OCI-LY7 (cell line): ENCODE data around the gene ABL2.

Experiments
- CTCF ChIP-seq: fragments of 200-600 bp; sonication (generic); conservative IDR thresholded peaks from 2 replicates; pipeline ENCODE4 v1.5.1; 2014; ENCODE audit warnings: mild to moderate bottlenecking, antibody characterized with exemption, low read length, moderate library complexity, mixed read lengths
- EZH2phosphoT487 ChIP-seq: fragments of 200-600 bp; sonication (generic); IDR thresholded peaks from 2 replicates; pipeline ENCODE4 v1.6.1; 2018; ENCODE audit warnings: low read depth, borderline replicate concordance, mild to moderate bottlenecking, mixed run types, antibody characterized with exemption, low read length, moderate library complexity, mixed read lengths

- TF ChIP-seq CTCF = no peak
- TF ChIP-seq EZH2phosphoT487 = no peak
Observed at GRCh38 chr1:179082999-179083335, 146.5 kb downstream of the ABL2 start.
